K562 (cell line): ENCODE measurements around the gene DNAJB1.

Source experiments
- CEBPG ChIP-seq, 3 experiments: fragments of 200-800 bp in 1 of 3; sonication (Bioruptor generic) in 1 of 3; sonication (generic) in 1 of 3; formaldehyde crosslinking in 1 of 3; IDR thresholded peaks in 2 of 3; conservative IDR thresholded peaks in 1 of 3; 2 replicates each; pipeline versions ENCODE4 v1.6.1 to v1.8.0; 2016 to 2022; ENCODE audit warnings: missing compliant biosample characterization in 2 of 3, missing genetic modification characterization in 2 of 3, mild to moderate bottlenecking in 1 of 3, missing genetic modification reagents in 1 of 3
- CHD7 ChIP-seq: fragments of 200-600 bp; sonication (generic); IDR thresholded peaks from one replicate; pipeline ENCODE4 v1.6.1; 2012; ENCODE audit warnings: mild to moderate bottlenecking, low read depth, low read length, inconsistent platforms
- GATA2 ChIP-seq: sonication (generic); formaldehyde crosslinking; IDR thresholded peaks from 2 replicates; pipeline ENCODE4 v1.4.0; 2020; ENCODE audit warnings: mild to moderate bottlenecking, missing genetic modification reagents
- XRCC4 ChIP-seq: IDR thresholded peaks from one replicate; pipeline ENCODE4 v1.6.1; 2011; ENCODE audit not compliant: insufficient read depth, insufficient read length; ENCODE audit errors: extremely low read depth

- TF ChIP-seq CHD7, result no peak
- TF ChIP-seq XRCC4, result no peak
- TF ChIP-seq GATA2 (CRISPR knock-in tag), result no peak
- peak; percentile 85 for TF ChIP-seq CEBPG (CRISPR knock-in tag; IDR thresholded peaks at IDR 0.05)
- TF ChIP-seq CEBPG (tag; conservative IDR thresholded peaks at IDR 0.05 in 1 of 2, IDR thresholded peaks at IDR 0.05 in 1 of 2), result peak; percentile 62 to 85
Measured at GRCh38 chr19:14476673-14477401, 41.4 kb downstream of the DNAJB1 start.
